Occipital lobe (tissue), 2 donors: ENCODE results near the gene EARS2. TPM values are rescaled to one million over a fixed set of nuclear protein-coding genes. Genes with fewer than 3 reads are reported as not detected.
"Not testable (repeated sequence)": the region's sequence is repeated elsewhere in the genome, so short reads cannot be mapped to it uniquely, and the experiment has no call there.

Experiments
- DNase-seq: peaks from one replicate; lab custom pipeline; 2025; lab: John Stamatoyannopoulos, UW
- total RNA-seq: library from RNA; depleted of rRNA; stranded (reverse); fragments of >200 nt; gene quantifications from one replicate; pipeline ENCODE4 v1.2.3, GENCODE V29; 2014

The EARS2 gene
- total RNA-seq, result 29.3 TPM

DNA sequence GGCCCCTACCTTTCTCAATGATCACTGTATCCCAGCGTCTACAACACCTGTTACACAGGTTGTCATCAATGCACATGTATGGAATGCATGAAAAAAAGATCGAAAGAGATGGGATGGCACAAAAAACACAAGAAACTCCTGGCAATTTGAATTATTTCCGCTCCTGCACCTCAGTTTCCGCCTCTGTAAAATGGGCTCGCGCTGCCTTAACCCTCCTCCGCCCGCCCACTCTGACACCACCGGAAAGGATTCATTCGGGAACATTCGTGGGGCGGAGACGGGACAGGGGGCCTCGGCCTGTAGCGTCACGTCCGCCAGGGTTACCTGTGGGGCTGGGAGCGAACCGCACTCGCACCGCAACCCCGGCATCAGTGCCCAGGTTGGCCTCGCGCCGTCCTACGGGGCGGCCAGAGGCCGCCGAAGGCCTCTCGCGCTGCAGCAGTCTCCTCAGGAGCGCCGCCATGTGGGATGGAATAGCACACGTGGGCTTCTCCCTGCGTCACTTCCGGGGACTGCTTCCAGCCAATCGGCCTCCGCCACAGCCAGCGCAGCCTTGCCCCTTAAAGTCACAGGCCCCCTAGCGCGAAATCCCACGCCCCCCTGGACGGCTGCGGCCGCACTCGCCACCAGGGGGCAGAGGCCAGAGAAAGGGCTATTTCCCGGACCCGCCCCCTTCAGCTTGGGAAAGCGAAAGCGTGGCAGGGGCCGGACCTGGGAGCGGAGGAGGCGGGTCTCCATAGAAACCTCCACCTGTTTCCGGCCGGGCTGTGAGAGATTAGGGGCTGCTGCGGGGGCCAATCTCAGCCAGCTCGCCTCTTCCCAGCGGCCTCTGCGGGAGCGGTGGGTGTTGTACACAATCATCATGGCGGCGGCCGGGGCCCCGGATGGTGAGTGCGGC is at the start of gene EARS2, which contains the start of gene UBFD1:
Gene EARS2, minus strand, starts transcription at position 470 of the 898 bp plus-strand sequence. Its CDS starts 7 bp downstream, at position 463.
Gene UBFD1, plus strand, starts transcription at position 847 of the 898 bp plus-strand sequence. Its CDS starts 16 bp downstream, at position 863.
- peak; percentile 95 for DNase-seq

DNA sequence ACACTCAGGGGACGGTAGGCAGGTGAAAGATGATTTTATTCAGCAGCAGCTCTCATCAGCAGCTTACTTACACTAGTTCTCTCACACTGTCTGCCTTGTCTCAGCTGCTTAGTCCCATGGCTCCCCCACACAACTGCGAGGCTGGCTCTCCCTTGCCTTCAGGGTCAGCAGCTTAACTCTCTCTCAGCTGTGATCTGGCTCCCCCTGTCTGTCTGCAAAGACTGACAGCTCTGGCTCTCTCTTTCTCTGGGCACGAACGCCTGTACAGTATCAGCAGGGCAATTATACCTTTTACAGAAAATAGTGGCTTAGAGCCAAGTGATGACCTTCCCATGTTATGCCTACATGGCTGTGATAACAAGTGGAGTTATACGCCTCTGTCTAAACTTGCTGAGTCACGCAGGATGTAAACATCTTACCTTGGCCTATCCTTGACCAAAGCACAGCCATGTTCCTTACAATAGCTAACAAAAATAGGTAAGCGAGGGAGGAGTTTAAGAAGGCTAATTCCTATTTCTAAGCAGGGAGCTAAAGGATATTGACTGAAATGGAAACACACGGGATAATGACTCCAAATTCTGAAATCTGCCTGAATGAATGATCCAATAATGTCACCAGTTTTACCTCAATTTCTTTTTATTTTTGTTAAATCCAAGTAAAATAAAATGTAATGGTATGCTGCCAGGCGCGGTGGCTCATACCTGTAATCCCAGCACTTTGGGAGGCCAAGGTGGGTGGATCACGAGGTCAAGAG is 40.0 kb upstream of the EARS2 start:
- DNase-seq, result no peak

GRCh38 chr16:23595951-23596720 is 39.0 kb upstream of the EARS2 start, which contains the start of gene NDUFAB1:
NDUFAB1 (minus strand) TSS chr16:23596316; CDS start chr16:23596290, 26 bp downstream.
- peak; percentile 86 for DNase-seq

DNA sequence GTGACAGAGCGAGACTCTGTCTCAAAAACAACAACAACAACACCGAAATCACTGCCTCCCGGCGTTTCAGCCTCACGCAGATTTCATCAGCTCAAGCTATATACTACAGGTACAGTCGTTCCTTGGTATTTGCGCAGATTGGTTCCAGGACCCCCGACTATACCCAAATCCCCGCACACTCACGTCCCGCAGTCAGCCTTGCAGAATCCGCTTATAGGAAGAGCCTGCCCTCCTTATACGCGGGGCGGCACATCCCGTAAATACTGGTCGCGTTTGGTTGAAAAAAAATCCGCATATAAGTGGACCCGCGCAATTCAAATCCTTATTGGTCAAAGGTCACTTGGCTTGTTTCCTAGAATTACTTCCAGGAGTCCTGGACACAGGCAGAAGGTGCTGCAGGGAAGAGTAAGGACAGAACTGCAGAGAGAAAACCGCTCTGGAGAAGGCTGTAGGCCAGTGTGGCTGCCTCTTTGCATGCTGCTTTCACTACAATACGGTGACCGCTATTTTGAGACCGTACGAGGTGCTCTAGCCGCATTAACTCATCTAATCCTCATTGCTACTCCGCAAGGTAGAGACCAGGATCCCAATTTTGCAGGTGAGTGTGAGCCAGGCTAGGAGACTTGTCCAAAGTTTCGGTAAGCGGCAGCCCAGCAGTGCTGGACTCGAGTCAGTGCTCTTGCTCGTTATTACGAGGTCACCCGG is 38.2 kb upstream of the EARS2 start:
- DNase-seq, result no peak

DNA sequence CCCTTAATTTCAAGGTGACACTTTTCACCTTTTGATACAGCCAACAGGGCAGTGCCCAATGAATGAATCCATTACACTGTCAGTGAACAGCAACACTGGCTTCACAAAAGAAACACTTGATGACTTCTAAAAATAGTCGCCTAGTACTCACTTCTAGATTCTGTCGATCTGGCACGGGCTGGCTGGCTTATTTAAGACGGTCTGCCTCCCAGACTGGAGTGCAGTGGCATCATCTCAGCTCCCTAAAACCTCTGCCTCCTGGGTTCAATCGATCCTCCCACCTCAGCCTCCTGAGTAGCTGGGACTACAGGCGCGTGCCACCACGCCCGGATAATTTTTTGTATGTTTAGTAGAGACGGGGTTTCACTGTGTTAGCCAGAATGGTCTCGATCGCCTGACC is 37.0 kb upstream of the EARS2 start:
- no peak for DNase-seq

GRCh38 chr16:23590181-23590580 is 33.0 kb upstream of the EARS2 start:
- no peak for DNase-seq

DNA sequence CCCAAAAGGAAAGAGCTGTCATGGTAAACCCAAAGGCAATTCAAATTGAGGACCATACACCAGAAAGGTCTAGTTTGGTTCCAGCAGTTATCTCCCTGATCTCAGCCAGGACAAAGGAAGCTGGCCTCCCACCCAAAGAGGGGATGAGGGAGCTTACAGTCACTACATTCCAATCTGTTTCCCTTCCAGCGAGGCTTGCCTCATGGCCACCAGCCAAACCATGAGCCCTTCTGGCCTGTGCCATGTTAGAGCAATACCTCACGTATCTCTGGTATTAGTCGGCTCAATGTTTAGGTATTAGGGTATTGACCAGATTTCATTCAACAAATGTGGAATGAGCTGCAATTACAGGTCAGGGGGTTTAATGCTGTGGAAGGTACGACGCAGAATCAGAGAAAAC is 30.6 kb upstream of the EARS2 start:
- no peak for DNase-seq

DNA sequence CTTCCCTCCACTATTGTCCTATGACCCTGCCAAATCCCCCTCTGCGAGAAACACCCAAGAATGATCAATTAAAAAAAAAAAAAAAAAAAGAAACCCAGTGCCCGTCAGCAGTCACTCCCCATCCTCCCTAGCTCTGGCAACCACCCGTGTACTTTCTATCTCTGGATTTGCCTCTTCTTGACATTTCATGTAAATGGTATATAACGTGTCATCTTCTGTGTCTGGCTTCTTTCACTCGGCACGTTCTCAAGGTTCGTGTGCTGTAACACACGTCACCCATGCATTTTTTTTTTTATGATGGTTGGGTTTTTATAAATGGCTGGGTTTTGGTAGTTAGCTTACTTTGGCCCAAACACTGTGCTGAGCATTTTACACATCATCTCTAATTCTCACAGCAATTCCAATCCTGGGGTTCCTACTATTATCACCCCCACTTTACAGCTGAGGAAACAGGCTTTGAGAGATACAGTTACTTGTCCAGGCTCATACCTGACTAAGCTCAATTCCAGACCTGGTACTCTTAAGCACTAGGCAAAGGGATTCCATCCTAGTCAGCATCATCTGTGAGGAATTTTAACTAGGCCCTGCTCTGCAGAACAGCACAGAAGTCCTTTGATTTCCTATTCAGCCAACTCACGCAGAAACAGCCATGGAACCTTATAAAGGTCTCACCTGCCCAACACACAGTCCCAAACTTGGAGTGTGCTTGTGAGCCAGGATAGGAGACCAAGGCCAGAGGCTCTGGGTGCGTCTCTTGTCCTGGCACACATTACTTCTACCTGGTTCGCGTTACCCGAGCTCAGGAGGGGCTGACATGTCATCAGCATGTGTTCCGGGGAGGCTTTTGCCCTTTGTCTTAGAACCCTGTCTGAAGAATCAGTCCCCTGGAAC is 27.3 kb upstream of the EARS2 start:
- DNase-seq, result no peak

- not testable (repeated sequence) for DNase-seq
Measured at GRCh38 chr16:23583271-23583670, 26.1 kb upstream of the EARS2 start.

GRCh38 chr16:23581764-23582163 is 24.6 kb upstream of the EARS2 start:
- no peak for DNase-seq

DNA sequence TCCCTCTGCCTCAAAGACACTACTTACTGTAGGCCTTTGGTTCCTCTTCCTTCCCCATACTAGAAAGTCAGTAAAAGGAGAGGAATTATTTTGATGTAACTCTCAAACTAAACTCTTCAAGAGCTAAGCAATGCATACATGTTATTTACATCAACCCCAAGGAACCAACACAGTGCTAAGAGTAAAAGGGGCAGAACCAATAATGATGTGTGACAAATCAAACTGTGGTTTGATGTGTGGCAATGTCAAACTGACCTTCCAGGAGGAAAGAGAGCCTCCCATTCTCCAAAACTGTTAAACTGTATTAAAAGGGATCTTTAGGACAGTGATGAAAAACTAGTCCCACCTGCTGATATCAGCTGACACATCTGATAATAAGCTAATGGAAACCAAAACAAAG is 23.2 kb upstream of the EARS2 start:
- no peak for DNase-seq

DNA sequence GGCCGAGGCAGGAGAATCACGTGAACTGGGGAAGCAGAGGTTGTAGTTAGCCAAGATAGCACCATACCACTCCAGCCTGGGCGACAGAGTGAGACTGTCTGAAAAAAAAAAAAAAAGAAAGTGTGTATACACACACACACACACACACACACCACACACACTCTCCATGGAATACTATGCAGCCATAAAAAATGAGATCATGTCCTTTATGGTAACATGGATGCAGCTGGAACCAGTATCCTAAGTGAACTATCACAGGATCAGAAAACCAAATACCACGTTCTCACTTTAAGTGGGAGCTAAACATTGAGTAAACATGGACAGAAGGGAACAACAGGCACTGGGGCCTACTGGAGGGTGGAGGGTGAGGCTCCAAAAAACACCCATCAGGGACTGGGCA is 22.2 kb upstream of the EARS2 start:
- DNase-seq, result no peak

- no peak for DNase-seq
Measured at GRCh38 chr16:23578101-23578830, 21.1 kb upstream of the EARS2 start.

DNA sequence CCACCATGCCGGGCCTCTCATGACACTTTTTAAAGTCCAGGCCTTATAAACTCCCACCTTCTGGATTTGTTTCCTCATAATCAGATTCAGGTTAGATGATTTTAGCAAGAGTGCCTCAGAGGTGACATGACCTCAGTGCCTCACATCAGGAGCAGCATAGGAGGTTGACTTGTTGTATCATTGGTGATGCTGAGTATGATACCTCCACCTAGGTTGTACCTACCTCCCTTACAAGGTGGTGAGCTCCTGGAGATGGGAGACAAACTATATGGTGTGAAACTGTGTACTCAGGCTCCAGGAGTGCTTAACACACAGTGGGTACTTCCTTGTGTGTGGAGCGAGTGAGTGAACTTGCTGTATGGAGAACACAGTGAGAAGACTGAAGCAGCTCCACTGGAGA is 20.3 kb upstream of the EARS2 start:
- DNase-seq, result no peak

DNA sequence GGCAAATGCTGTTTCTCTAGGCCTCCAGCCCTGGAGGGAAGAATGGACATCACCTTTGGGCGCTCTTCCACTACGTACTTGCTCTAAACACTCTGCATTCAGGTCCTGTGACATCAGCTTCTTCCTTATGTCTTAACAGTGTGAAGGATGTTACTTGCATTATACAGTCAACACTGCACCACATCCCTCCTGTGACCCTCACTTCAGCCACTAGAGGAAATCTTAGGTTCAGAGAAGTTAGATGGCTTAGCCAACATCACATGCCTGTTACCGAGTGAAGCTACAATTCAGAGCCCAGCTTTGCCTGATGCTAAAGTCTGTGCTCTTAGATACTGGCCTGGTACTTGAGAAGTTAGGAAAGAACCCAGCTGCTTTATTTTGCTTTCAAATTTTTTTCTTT is 18.7 kb upstream of the EARS2 start:
- no peak for DNase-seq

GRCh38 chr16:23573817-23574216 is 16.7 kb upstream of the EARS2 start:
- no peak for DNase-seq

DNA sequence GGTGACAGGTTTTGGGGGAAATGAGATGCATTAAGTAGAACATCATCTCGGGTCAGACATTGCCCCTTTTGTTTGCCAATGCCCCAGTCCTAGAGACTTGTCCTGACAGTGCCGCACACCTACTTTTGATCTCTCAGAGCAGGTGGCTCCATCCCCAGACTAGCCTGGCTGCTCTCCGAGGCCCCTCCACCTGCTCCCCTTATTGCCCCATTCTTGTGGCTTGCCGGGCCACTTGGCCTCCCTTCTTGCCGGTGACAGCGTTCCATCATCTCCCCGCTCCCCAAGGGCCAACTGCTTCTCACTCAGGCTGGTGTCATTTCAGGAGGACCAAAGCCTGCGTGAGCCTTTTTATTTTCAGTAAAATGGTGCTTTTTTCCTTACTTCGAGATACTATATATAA is 15.2 kb upstream of the EARS2 start:
- DNase-seq, result no peak

DNA sequence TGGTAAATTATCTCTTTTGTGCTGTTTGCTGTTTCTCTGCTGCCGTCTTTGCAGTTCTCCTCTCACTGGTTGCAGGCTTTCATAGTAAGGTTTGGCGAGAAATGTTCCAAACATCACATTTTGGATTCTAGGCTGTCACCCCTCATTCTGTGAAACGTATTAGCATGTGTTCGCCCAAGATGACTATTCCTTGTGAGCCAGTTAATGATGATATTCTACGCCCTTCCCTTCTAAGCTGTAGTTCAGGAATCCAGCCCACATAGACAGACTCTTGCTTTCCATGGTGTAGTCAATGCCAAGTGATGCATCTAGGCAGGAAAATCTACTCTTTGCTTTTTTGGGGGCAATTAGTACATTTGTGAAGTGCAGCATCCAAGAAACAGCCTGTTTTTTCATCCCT is 14.7 kb upstream of the EARS2 start:
- DNase-seq, result no peak

GRCh38 chr16:23570992-23571632 is 14.0 kb upstream of the EARS2 start:
- DNase-seq, result no peak
